GM12878 (cell line): ENCODE data around the gene C6orf120. TPM values are rescaled to one million over a fixed set of nuclear protein-coding genes. Genes with fewer than 3 reads are reported as not detected.

Experiments
- ATAC-seq: fragments of 200-7000 bp; cut with Tn5 transposase; 3 replicates; pipeline ENCODE4 v1.9.1; 2020; ENCODE audit warnings: mild to moderate bottlenecking, moderate library complexity
- BruUV-seq: library from RNA; stranded (reverse); fragments of 400-500 nt; replicated peaks from 2 replicates; lab custom pipeline; 2021; lab: Mats Ljungman, UMichigan
- CTCF ChIA-PET: fragments of 300-600 bp; sonication (Branson Sonifier 250); formaldehyde crosslinking; extraction: SDS; loops from one replicate; lab custom pipeline; 2021; ENCODE audit warnings: inconsistent platforms; lab: Yijun Ruan, JAX
- POLR2A ChIA-PET: fragments of 350-600 bp; formaldehyde crosslinking; extraction: SDS; loops from one replicate; lab custom pipeline; 2021; ENCODE audit warnings: inconsistent platforms; lab: Charles Lee
- RAD21 ChIA-PET: fragments of 300-600 bp; sonication (Branson Sonifier 250); formaldehyde crosslinking; loops from one replicate; lab custom pipeline; 2023; ENCODE audit warnings: antibody characterized with exemption; ENCODE audit not compliant: unreplicated experiment; lab: Charles Lee
- SMC1A ChIA-PET: fragments of 300-600 bp; sonication (Branson Sonifier 250); formaldehyde crosslinking; loops from one replicate; lab custom pipeline; 2023; ENCODE audit not compliant: unreplicated experiment, uncharacterized antibody; lab: Charles Lee
- DNase-seq: peaks from one replicate; pipeline ENCODE4 v3.0.0-alpha.2; 2011; ENCODE audit warnings: low read depth, low spot score
- FAIRE-seq: peaks from 3 replicates; lab custom pipeline; 2011; peaks lifted over from hg19 to GRCh38; lab: Jason Lieb, UNC
- H2AFZ ChIP-seq: 2 replicates; pipeline ENCODE4 v1.6.0; 2011; ENCODE audit warnings: low read depth, low read length, control low read depth; ENCODE audit not compliant: control insufficient read depth
- H3K27ac ChIP-seq: 2 replicates; pipeline ENCODE4 v1.5.1; 2011; ENCODE audit warnings: control low read depth; ENCODE audit not compliant: control insufficient read depth, insufficient read depth
- H3K27me3 ChIP-seq, 2 experiments: replicated peaks in 1 of 2; 2 replicates each; pipeline versions ENCODE4 v1.6.0 to v1.6.1; 2011; ENCODE audit warnings: low read length in 1 of 2; ENCODE audit not compliant: control insufficient read depth in 2 of 2, insufficient read depth in 2 of 2
- H3K36me3 ChIP-seq, 2 experiments: 2 replicates each; pipeline ENCODE4 v1.5.1; 2011; ENCODE audit warnings: low read length in 1 of 2; ENCODE audit not compliant: control insufficient read depth in 2 of 2, insufficient read depth in 2 of 2
- H3K4me1 ChIP-seq: 2 replicates; pipeline ENCODE4 v1.6.1; 2011; ENCODE audit warnings: mild to moderate bottlenecking, low read length, moderate library complexity, mixed read lengths; ENCODE audit not compliant: control insufficient read depth, insufficient read depth
- H3K4me2 ChIP-seq: 2 replicates; pipeline ENCODE4 v1.6.0; 2011; ENCODE audit warnings: control low read depth; ENCODE audit not compliant: control insufficient read depth, insufficient read depth
- H3K4me3 ChIP-seq: fragments of 200-600 bp; sonication (generic); 2 replicates; pipeline ENCODE4 v1.5.1; 2016
- H3K79me2 ChIP-seq: 2 replicates; pipeline ENCODE4 v1.6.0; 2011; ENCODE audit warnings: low read length; ENCODE audit not compliant: control insufficient read depth, insufficient read depth
- H3K9ac ChIP-seq: 2 replicates; pipeline ENCODE4 v1.8.0; 2011; ENCODE audit warnings: low read length, control low read depth, mixed read lengths; ENCODE audit not compliant: control insufficient read depth, insufficient read depth
- H3K9me3 ChIP-seq: replicated peaks from 3 replicates; pipeline ENCODE4 v1.5.1; 2011; ENCODE audit warnings: mild to moderate bottlenecking, low read length; ENCODE audit not compliant: control insufficient read depth, insufficient read depth
- H4K20me1 ChIP-seq: 2 replicates; pipeline ENCODE4 v1.6.0; 2011; ENCODE audit not compliant: control insufficient read depth, insufficient read depth
- BHLHE40 ChIP-seq, 2 experiments: fragments of 450-650 bp in 1 of 2; IDR thresholded peaks; 2 replicates each; pipeline ENCODE4 v1.6.1; 2011 to 2017; ENCODE audit warnings: low read depth in 2 of 2, borderline replicate concordance in 1 of 2, improper control_type of control experiment in 1 of 2, low read length in 1 of 2, mild to moderate bottlenecking in 1 of 2
- BRCA1 ChIP-seq: IDR thresholded peaks from 2 replicates; pipeline ENCODE4 v1.6.1; 2011; ENCODE audit warnings: low read depth, low read length, improper control_type of control experiment
- DPF2 ChIP-seq: fragments of 450-650 bp; IDR thresholded peaks from 2 replicates; pipeline ENCODE4 v1.6.1; 2017; ENCODE audit warnings: mild to moderate bottlenecking
- EP300 ChIP-seq, 2 experiments: fragments of 150-350 bp in 1 of 2; IDR thresholded peaks; 2 replicates each; pipeline ENCODE4 v1.6.1; 2011 to 2012; ENCODE audit warnings: low read depth in 2 of 2, low read length in 2 of 2, borderline replicate concordance in 1 of 2, improper control_type of control experiment in 1 of 2, inconsistent platforms in 1 of 2; ENCODE audit not compliant: control insufficient read depth in 1 of 2
- EZH2 ChIP-seq: IDR thresholded peaks from 2 replicates; pipeline ENCODE4 v1.6.1; 2012; ENCODE audit warnings: low read depth, mild to moderate bottlenecking, control low read depth, inconsistent platforms, low read length, borderline replicate concordance; ENCODE audit not compliant: control insufficient read depth
- IKZF1 ChIP-seq: fragments of 450-650 bp; conservative IDR thresholded peaks from 2 replicates; pipeline ENCODE4 v1.6.1; 2017; ENCODE audit warnings: antibody characterized with exemption, mild to moderate bottlenecking
- NBN ChIP-seq: fragments of 450-650 bp; IDR thresholded peaks from 2 replicates; pipeline ENCODE4 v1.6.1; 2016
- NFYB ChIP-seq: IDR thresholded peaks from 2 replicates; pipeline ENCODE4 v1.6.1; 2011; ENCODE audit warnings: low read depth, mild to moderate bottlenecking, low read length, improper control_type of control experiment, moderate library complexity; ENCODE audit not compliant: insufficient read depth
- PAX5 ChIP-seq: IDR thresholded peaks from 2 replicates; pipeline ENCODE4 v1.6.1; 2011; ENCODE audit warnings: low read depth, low read length, borderline replicate concordance
- SMAD5 ChIP-seq: IDR thresholded peaks from 2 replicates; pipeline ENCODE4 v1.6.1; 2016; ENCODE audit warnings: antibody characterized with exemption, low read depth
- SP1 ChIP-seq: IDR thresholded peaks from one replicate; pipeline ENCODE4 v1.6.1; 2011; ENCODE audit warnings: low read depth, low read length
- TCF3 ChIP-seq: IDR thresholded peaks from 2 replicates; pipeline ENCODE4 v1.6.1; 2012; ENCODE audit warnings: low read depth, mild to moderate bottlenecking, low read length, borderline replicate concordance; ENCODE audit not compliant: insufficient read depth
- TCF7 ChIP-seq: IDR thresholded peaks from 2 replicates; pipeline ENCODE4 v1.6.1; 2014; ENCODE audit warnings: antibody characterized with exemption, borderline replicate concordance
- WRNIP1 ChIP-seq: IDR thresholded peaks from 2 replicates; pipeline ENCODE4 v1.6.1; 2011; ENCODE audit warnings: low read depth, low read length, improper control_type of control experiment, borderline replicate concordance
- WGBS: methylation state at CpG from one replicate; pipeline ENCODE4 v1.1.6; 2016; ENCODE audit warnings: low lambda C conversion rate; ENCODE audit not compliant: insufficient replicate concordance, insufficient coverage; ENCODE audit errors: missing lambda C conversion rate; 5-methylcytosine and 5-hydroxymethylcytosine counted together
- in situ Hi-C: fragments of 300-500 bp; cut with MboI; formaldehyde crosslinking; loops from 9 replicates; pipeline ENCODE4 v1.14.3; 2018; ENCODE audit warnings: mixed read lengths
- intact Hi-C: fragments of 100-400 bp; cut with micrococcal nuclease; formaldehyde crosslinking; loops from one replicate; pipeline ENCODE4 v1.14.2; 2022; ENCODE audit not compliant: unreplicated experiment
- polyA plus RNA-seq, 11 experiments: library from polyadenylated mRNA; depleted of rRNA in 4 of 11; unstranded in 6 of 11; stranded (reverse) in 5 of 11; fragments of >200 nt; fragmentation: Nextera tagmentation in 4 of 11; fragmentation: Illumina TruSeq in 1 of 11; extraction: Ambion mirVana in 4 of 11; extraction: Trizol in 1 of 11; gene quantifications; 1 replicate in 1 of 11; 2 replicates in 10 of 11; pipeline versions ENCODE4 v1.2.1 to v1.2.3, GENCODE V29; 2011 to 2016; ENCODE audit warnings: inconsistent platforms in 2 of 11, missing spikeins in 2 of 11, low read depth in 1 of 11
- total RNA-seq, 4 experiments: library from RNA; depleted of rRNA in 3 of 4; stranded (reverse); fragments of >200 nt in 3 of 4; fragmentation: Illumina TruSeq in 1 of 4; extraction: Trizol in 1 of 4; gene quantifications; 2 replicates each; pipeline versions ENCODE4 v1.2.1 to v1.2.3, GENCODE V29; 2013 to 2021

C6orf120 gene
- total and polyA plus RNA-seq, 10 of the 15 experiments (the other 5 are each of a cell fraction or from before 2014, with no cell fraction given) = 3.6 to 23.9 (median 18.2) TPM

DNA sequence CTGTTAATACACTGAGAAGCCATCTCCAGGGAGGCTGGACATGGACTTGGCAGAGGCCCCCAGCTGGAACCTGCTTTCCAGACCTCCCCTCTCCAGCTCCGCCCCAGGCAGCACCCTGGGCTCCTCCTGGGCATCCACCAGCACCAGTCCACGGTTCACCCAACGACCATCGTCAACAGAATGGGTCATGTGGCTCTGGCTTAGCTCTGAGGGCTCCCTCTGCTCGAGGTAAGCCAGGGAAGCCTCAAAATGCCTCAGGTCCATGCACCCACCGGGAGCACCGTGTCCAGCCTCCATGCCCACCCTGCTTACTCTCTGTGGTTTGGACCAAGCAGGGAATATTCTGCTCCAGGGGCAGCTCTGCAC lies 40.6 kb upstream of the C6orf120 start:
- H3K27me3 ChIP-seq = no peaks in the 10 kb centered on the region
- H3K4me3 ChIP-seq = no peak overlapping the region
- SMC1A ChIA-PET = no interaction called here
- no peaks in the 10 kb centered on the region for H3K79me2 ChIP-seq
- H2AFZ ChIP-seq = no peak overlapping the region
- no peak overlapping the region for H3K9ac ChIP-seq
- H3K4me1 ChIP-seq = no peaks in the 10 kb centered on the region
- FAIRE-seq = no peak
- CTCF ChIA-PET = no interaction called here
- 87% methylated on average over 7 of the region's 7 CpGs for WGBS
- no TSS peak for BruUV-seq
- no peaks in the 10 kb centered on the region for H3K9me3 ChIP-seq
- in situ Hi-C loops (no loop called here), intact Hi-C loops (no loop called here)
- no peaks in the 10 kb centered on the region for H4K20me1 ChIP-seq
- DNase-seq = no peak
- RAD21 ChIA-PET = no interaction called here
- H3K27ac ChIP-seq = no peak overlapping the region
- no peak for ATAC-seq
- POLR2A ChIA-PET = no interaction called here
- no peak overlapping the region for H3K4me2 ChIP-seq
- peaks cover 3 to 5% of the 10 kb centered on the region in 2 experiments; a peak in 3 of 4 replicates for H3K36me3 ChIP-seq
- TF ChIP-seq EZH2 (no peak), EP300 (IDR thresholded peaks at IDR 0.05; ENCODE audit: borderline replicate concordance in 1 of 2, control insufficient read depth in 1 of 2, low read depth in 2 of 2, low read length in 2 of 2) (no peak), SP1 (no peak), DPF2 (no peak), BRCA1 (no peak), WRNIP1 (no peak), SMAD5 (no peak)

DNA sequence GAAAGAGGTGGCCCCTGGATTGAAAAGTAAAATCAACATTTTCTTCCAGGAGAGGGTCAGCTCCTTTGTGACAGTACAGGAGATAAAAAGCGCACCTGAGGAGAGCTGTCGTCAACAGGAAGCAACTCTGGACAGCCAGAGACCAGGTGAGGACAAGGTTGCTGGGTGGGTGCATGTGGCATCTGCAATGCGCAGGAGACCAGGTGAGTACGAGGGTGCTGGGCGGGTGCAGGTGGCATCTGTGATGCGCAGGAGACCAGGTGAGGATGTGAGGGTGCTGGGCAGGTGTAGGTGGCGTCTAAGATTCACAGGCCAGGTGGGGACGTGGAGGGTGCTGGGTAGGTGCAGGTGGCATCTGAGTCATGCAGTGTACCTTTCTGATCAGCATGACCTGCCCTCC lies 38.5 kb upstream of the C6orf120 start:
- ChIA-PET RAD21 (no interaction called here), POLR2A (no interaction called here), SMC1A (no interaction called here), CTCF (no interaction called here)
- Histone ChIP-seq H3K9ac (no peak overlapping the region), H3K27me3 (no peaks in the 10 kb centered on the region), H3K9me3 (no peaks in the 10 kb centered on the region), H3K4me3 (no peak overlapping the region), H3K79me2 (no peaks in the 10 kb centered on the region), H3K4me2 (no peak overlapping the region), H3K36me3 (peaks cover 3 to 9% of the 10 kb centered on the region in 2 experiments), H3K4me1 (no peaks in the 10 kb centered on the region), H2AFZ (no peak overlapping the region), H3K27ac (no peak overlapping the region), H4K20me1 (no peaks in the 10 kb centered on the region)
- ATAC-seq (no peak), FAIRE-seq (no peak), DNase-seq (no peak)
- WGBS = 92% methylated on average over 8 of the region's 8 CpGs
- TF ChIP-seq IKZF1 (no peak), TCF7 (no peak), TCF3 (no peak), NBN (no peak), BHLHE40 (IDR thresholded peaks at IDR 0.05; ENCODE audit: borderline replicate concordance in 1 of 2, low read depth in 2 of 2, low read length in 1 of 2) (no peak), PAX5 (no peak), NFYB (no peak)
- BruUV-seq = no TSS peak
- intact Hi-C loops (no loop called here), in situ Hi-C loops (no loop called here)
